Transverse colon (tissue), 3 donors: Measurements from ENCODE around the gene RFC2.

Experiments used
- EP300 ChIP-seq: sonication (generic); formaldehyde crosslinking; IDR thresholded peaks from one replicate; pipeline ENCODE4 v1.6.1; 2017; ENCODE audit warnings: antibody characterized with exemption, low read depth
- POLR2A ChIP-seq: fragments of 450-650 bp; IDR thresholded peaks from one replicate; pipeline ENCODE4 v1.6.1; 2016; ENCODE audit warnings: antibody characterized with exemption, mild to moderate bottlenecking, moderate library complexity
- TF ChIP-seq, protein P1 (sequence below), 5 experiments: fragments of 200-600 bp in 3 of 5; fragments of 450-650 bp in 2 of 5; sonication (generic) in 3 of 5; IDR thresholded peaks; 1 replicate in 2 of 5; 2 replicates in 3 of 5; pipeline ENCODE4 v1.5.1; 2016 to 2017; ENCODE audit warnings: antibody characterized with exemption in 5 of 5, inconsistent platforms in 3 of 5, mild to moderate bottlenecking in 2 of 5, moderate library complexity in 1 of 5

DNA sequence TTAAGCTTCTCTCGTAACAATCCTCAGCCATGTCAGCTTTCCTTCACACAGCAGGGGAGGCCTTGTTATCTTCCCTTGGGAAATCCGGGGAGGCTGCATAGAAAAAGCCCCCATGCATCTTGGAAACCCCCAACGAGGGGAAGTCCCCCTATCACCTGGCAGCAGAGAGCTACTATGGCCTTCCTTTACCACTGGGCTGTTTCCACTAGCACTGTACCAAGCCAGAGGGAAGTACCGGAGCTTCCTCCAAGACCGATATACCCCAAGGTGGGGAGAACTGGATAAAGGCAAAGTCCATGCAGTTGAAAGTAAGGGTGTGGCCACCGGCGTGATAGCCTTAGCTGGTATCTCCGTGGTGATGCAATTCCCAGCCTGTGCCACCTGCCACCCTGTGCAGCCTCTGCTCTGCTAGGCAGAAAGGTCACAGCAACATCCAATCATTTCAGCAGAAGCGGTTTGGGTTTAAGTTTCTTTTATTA lies 30.6 kb upstream of the RFC2 start:
- TF ChIP-seq, protein P1, sequence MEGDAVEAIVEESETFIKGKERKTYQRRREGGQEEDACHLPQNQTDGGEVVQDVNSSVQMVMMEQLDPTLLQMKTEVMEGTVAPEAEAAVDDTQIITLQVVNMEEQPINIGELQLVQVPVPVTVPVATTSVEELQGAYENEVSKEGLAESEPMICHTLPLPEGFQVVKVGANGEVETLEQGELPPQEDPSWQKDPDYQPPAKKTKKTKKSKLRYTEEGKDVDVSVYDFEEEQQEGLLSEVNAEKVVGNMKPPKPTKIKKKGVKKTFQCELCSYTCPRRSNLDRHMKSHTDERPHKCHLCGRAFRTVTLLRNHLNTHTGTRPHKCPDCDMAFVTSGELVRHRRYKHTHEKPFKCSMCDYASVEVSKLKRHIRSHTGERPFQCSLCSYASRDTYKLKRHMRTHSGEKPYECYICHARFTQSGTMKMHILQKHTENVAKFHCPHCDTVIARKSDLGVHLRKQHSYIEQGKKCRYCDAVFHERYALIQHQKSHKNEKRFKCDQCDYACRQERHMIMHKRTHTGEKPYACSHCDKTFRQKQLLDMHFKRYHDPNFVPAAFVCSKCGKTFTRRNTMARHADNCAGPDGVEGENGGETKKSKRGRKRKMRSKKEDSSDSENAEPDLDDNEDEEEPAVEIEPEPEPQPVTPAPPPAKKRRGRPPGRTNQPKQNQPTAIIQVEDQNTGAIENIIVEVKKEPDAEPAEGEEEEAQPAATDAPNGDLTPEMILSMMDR (IDR thresholded peaks at IDR 0.05): peak in 1 of 5 experiments; percentile 31
- TF ChIP-seq POLR2A: peak; percentile 66
- TF ChIP-seq EP300: peak; percentile 52
